ENCODE data around the gene ANTXR1. TPM values are rescaled to one million over a fixed set of nuclear protein-coding genes. Genes with fewer than 3 reads are reported as not detected.
"Not testable (repeated sequence)": the region's sequence is repeated elsewhere in the genome, so short reads cannot be mapped to it uniquely, and the experiment has no call there.

Gene ANTXR1
- total and polyA plus RNA-seq, 4 experiments from 2014 or later: 0.58 TPM; not detected in 3

GRCh38 chr2:69253611-69254301, 240.8 kb downstream of the ANTXR1 start:
- Mint-ChIP-seq H3K4me1 (no peaks in the 10 kb centered on the region), H3K27me3 (peaks cover 27 to 34% of the 10 kb centered on the region in 2 donors), H3K4me3 (no peak overlapping the region), H3K27ac (no peak overlapping the region), H3K36me3 (no peaks in the 10 kb centered on the region), H3K9me3 (peaks cover 0 to 24% (median 14%) of the 10 kb centered on the region in 8 donors)
- Histone ChIP-seq H3K27me3 (ENCODE audit: insufficient read depth, low read length) (peaks cover 4% of the 10 kb centered on the region), H3K4me3 (ENCODE audit: low read length in 2 of 2) (no peak overlapping the region), H3K9me3 (ENCODE audit: control insufficient read depth in 1 of 2, low read length in 2 of 2) (no peaks in the 10 kb centered on the region), H3K4me1 (ENCODE audit: insufficient read depth, low read length) (no peaks in the 10 kb centered on the region), H3K27ac (ENCODE audit: low read depth, low read length) (no peak overlapping the region), H3K36me3 (ENCODE audit: insufficient read depth, low read length) (no peaks in the 10 kb centered on the region)
- ChIA-PET POLR2A (ENCODE audit: partially characterized antibody) (no interaction called here), CTCF (ENCODE audit: partially characterized antibody) (no interaction called here)
- intact Hi-C loops (cut with micrococcal nuclease): no loop called here
- no peak for DNase-seq

- peaks cover 0 to under 1% of the 10 kb centered on the region in 2 donors for H3K36me3 Mint-ChIP-seq
- H3K4me1 Mint-ChIP-seq: no peaks in the 10 kb centered on the region
- Histone ChIP-seq H3K27ac (ENCODE audit: low read depth, low read length) (no peak overlapping the region), H3K4me1 (ENCODE audit: insufficient read depth, low read length) (no peaks in the 10 kb centered on the region), H3K4me3 (ENCODE audit: low read length in 2 of 2) (no peak overlapping the region), H3K36me3 (ENCODE audit: insufficient read depth, low read length) (no peaks in the 10 kb centered on the region), H3K9me3 (ENCODE audit: control insufficient read depth in 1 of 2, low read length in 2 of 2) (no peaks in the 10 kb centered on the region), H3K27me3 (ENCODE audit: insufficient read depth, low read length) (peaks cover 4% of the 10 kb centered on the region)
- H3K9me3 Mint-ChIP-seq: peaks cover 2 to 42% (median 28%) of the 10 kb centered on the region in 8 donors
- intact Hi-C loops (cut with micrococcal nuclease): no loop called here
- DNase-seq: no peak
- ChIA-PET CTCF (ENCODE audit: partially characterized antibody) (no interaction called here), POLR2A (ENCODE audit: partially characterized antibody) (no interaction called here)
- H3K27ac Mint-ChIP-seq: no peak overlapping the region
- peaks cover 21 to 27% of the 10 kb centered on the region in 2 donors for H3K27me3 Mint-ChIP-seq
- H3K4me3 Mint-ChIP-seq: no peak overlapping the region
Measured at GRCh38 chr2:69255760-69256159, 242.8 kb downstream of the ANTXR1 start.

GRCh38 chr2:69259994-69260591, 247.1 kb downstream of the ANTXR1 start:
- H3K4me1 ChIP-seq (ENCODE audit: insufficient read depth, low read length); H3K36me3 ChIP-seq (ENCODE audit: insufficient read depth, low read length); H3K4me3 Mint-ChIP-seq; H3K4me3 ChIP-seq (ENCODE audit: low read length in 2 of 2); DNase-seq; H3K27ac Mint-ChIP-seq; POLR2A ChIA-PET (ENCODE audit: partially characterized antibody); H3K36me3 Mint-ChIP-seq; H3K4me1 Mint-ChIP-seq; H3K9me3 ChIP-seq (ENCODE audit: control insufficient read depth in 1 of 2, low read length in 2 of 2); intact Hi-C loops (cut with micrococcal nuclease); H3K27ac ChIP-seq (ENCODE audit: low read depth, low read length); CTCF ChIA-PET (ENCODE audit: partially characterized antibody); H3K27me3 ChIP-seq (ENCODE audit: insufficient read depth, low read length): not testable (repeated sequence)
- H3K27me3 Mint-ChIP-seq: peaks cover 15 to 22% of the 10 kb centered on the region in 2 donors
- H3K9me3 Mint-ChIP-seq: peaks cover 6 to 56% (median 37%) of the 10 kb centered on the region in 8 donors

GRCh38 chr2:69260666-69261065, 247.7 kb downstream of the ANTXR1 start:
- no peak overlapping the region for H3K4me3 Mint-ChIP-seq
- Histone ChIP-seq H3K4me3 (ENCODE audit: low read length in 2 of 2) (no peak overlapping the region), H3K36me3 (ENCODE audit: insufficient read depth, low read length) (no peaks in the 10 kb centered on the region), H3K27ac (ENCODE audit: low read depth, low read length) (no peak overlapping the region), H3K4me1 (ENCODE audit: insufficient read depth, low read length) (no peaks in the 10 kb centered on the region), H3K9me3 (ENCODE audit: control insufficient read depth in 1 of 2, low read length in 2 of 2) (peaks cover 0 to 7% of the 10 kb centered on the region in 2 donors), H3K27me3 (ENCODE audit: insufficient read depth, low read length) (peaks cover 4% of the 10 kb centered on the region)
- intact Hi-C loops (cut with micrococcal nuclease): no loop called here
- H3K36me3 Mint-ChIP-seq: peaks cover 0 to 3% of the 10 kb centered on the region in 2 donors
- DNase-seq: no peak
- peaks cover 17 to 26% of the 10 kb centered on the region in 2 donors for H3K27me3 Mint-ChIP-seq
- H3K27ac Mint-ChIP-seq: no peak overlapping the region
- H3K9me3 Mint-ChIP-seq: peaks cover 6 to 56% (median 37%) of the 10 kb centered on the region in 8 donors
- ChIA-PET POLR2A (ENCODE audit: partially characterized antibody) (no interaction called here), CTCF (ENCODE audit: partially characterized antibody) (no interaction called here)
- H3K4me1 Mint-ChIP-seq: no peaks in the 10 kb centered on the region

- Histone ChIP-seq H3K9me3 (ENCODE audit: control insufficient read depth in 1 of 2, low read length in 2 of 2) (no peaks in the 10 kb centered on the region), H3K36me3 (ENCODE audit: insufficient read depth, low read length) (no peaks in the 10 kb centered on the region), H3K27me3 (ENCODE audit: insufficient read depth, low read length) (no peaks in the 10 kb centered on the region), H3K4me3 (ENCODE audit: low read length in 2 of 2) (no peak overlapping the region), H3K27ac (ENCODE audit: low read depth, low read length) (no peak overlapping the region), H3K4me1 (ENCODE audit: insufficient read depth, low read length) (no peaks in the 10 kb centered on the region)
- H3K27me3 Mint-ChIP-seq: peaks cover 19 to 29% of the 10 kb centered on the region in 2 donors
- H3K4me3 Mint-ChIP-seq: no peak overlapping the region
- no peak for DNase-seq
- no peaks in the 10 kb centered on the region for H3K36me3 Mint-ChIP-seq
- ChIA-PET CTCF (ENCODE audit: partially characterized antibody) (no interaction called here), POLR2A (ENCODE audit: partially characterized antibody) (no interaction called here)
- H3K27ac Mint-ChIP-seq: no peak overlapping the region
- intact Hi-C loops (cut with micrococcal nuclease): no loop called here
- peaks cover 0 to 1% (median 0%) of the 10 kb centered on the region in 8 donors for H3K9me3 Mint-ChIP-seq
- H3K4me1 Mint-ChIP-seq: no peaks in the 10 kb centered on the region
Measured at GRCh38 chr2:69269330-69269729, 256.4 kb downstream of the ANTXR1 start.

- peaks cover 29 to 36% of the 10 kb centered on the region in 2 donors for H3K27me3 Mint-ChIP-seq
- no peaks in the 10 kb centered on the region for H3K4me1 ChIP-seq (ENCODE audit: insufficient read depth, low read length)
- peaks cover 0 to 1% (median 0%) of the 10 kb centered on the region in 8 donors for H3K9me3 Mint-ChIP-seq
- no peaks in the 10 kb centered on the region for H3K36me3 ChIP-seq (ENCODE audit: insufficient read depth, low read length)
- ChIA-PET POLR2A (ENCODE audit: partially characterized antibody) (no interaction called here), CTCF (ENCODE audit: partially characterized antibody) (no interaction called here)
- DNase-seq: no peak
- no peaks in the 10 kb centered on the region for H3K9me3 ChIP-seq (ENCODE audit: control insufficient read depth in 1 of 2, low read length in 2 of 2)
- no peaks in the 10 kb centered on the region for H3K4me1 Mint-ChIP-seq
- H3K36me3 Mint-ChIP-seq: no peaks in the 10 kb centered on the region
- no peak overlapping the region for H3K4me3 Mint-ChIP-seq
- intact Hi-C loops (cut with micrococcal nuclease): no loop called here
- no peak overlapping the region for H3K27ac Mint-ChIP-seq
- no peak overlapping the region for H3K27ac ChIP-seq (ENCODE audit: low read depth, low read length)
- H3K4me3 ChIP-seq (ENCODE audit: low read length in 2 of 2): no peak overlapping the region
- H3K27me3 ChIP-seq (ENCODE audit: insufficient read depth, low read length): no peaks in the 10 kb centered on the region
Measured at GRCh38 chr2:69271831-69272257, 258.9 kb downstream of the ANTXR1 start.

GRCh38 chr2:69272803-69273471, 260.0 kb downstream of the ANTXR1 start:
- no peaks in the 10 kb centered on the region for H3K9me3 ChIP-seq (ENCODE audit: control insufficient read depth in 1 of 2, low read length in 2 of 2)
- DNase-seq: no peak
- Mint-ChIP-seq H3K9me3 (peaks cover 0 to 1% (median 0%) of the 10 kb centered on the region in 8 donors), H3K27ac (no peak overlapping the region), H3K4me3 (no peak overlapping the region), H3K27me3 (peaks cover 29 to 36% of the 10 kb centered on the region in 2 donors), H3K4me1 (no peaks in the 10 kb centered on the region), H3K36me3 (no peaks in the 10 kb centered on the region)
- no peak overlapping the region for H3K4me3 ChIP-seq (ENCODE audit: low read length in 2 of 2)
- H3K27ac ChIP-seq (ENCODE audit: low read depth, low read length): no peak overlapping the region
- no peaks in the 10 kb centered on the region for H3K4me1 ChIP-seq (ENCODE audit: insufficient read depth, low read length)
- H3K36me3 ChIP-seq (ENCODE audit: insufficient read depth, low read length): no peaks in the 10 kb centered on the region
- intact Hi-C loops (cut with micrococcal nuclease): no loop called here
- H3K27me3 ChIP-seq (ENCODE audit: insufficient read depth, low read length): no peaks in the 10 kb centered on the region
- ChIA-PET CTCF (ENCODE audit: partially characterized antibody) (no interaction called here), POLR2A (ENCODE audit: partially characterized antibody) (no interaction called here)
